GM19372 (cell line): ENCODE data around the gene ZNF701.
"Not testable (repeated sequence)": the region's sequence is repeated elsewhere in the genome, so short reads cannot be mapped to it uniquely, and the experiment has no call there.

ENCODE experiments used
- ATAC-seq: cut with Tn5 transposase; IDR thresholded peaks from one replicate; pipeline ENCODE4 v1.9.1; 2021; ENCODE audit warnings: mild to moderate bottlenecking, low read depth, moderate library complexity; ENCODE audit not compliant: unreplicated experiment

ZNF701 gene

DNA sequence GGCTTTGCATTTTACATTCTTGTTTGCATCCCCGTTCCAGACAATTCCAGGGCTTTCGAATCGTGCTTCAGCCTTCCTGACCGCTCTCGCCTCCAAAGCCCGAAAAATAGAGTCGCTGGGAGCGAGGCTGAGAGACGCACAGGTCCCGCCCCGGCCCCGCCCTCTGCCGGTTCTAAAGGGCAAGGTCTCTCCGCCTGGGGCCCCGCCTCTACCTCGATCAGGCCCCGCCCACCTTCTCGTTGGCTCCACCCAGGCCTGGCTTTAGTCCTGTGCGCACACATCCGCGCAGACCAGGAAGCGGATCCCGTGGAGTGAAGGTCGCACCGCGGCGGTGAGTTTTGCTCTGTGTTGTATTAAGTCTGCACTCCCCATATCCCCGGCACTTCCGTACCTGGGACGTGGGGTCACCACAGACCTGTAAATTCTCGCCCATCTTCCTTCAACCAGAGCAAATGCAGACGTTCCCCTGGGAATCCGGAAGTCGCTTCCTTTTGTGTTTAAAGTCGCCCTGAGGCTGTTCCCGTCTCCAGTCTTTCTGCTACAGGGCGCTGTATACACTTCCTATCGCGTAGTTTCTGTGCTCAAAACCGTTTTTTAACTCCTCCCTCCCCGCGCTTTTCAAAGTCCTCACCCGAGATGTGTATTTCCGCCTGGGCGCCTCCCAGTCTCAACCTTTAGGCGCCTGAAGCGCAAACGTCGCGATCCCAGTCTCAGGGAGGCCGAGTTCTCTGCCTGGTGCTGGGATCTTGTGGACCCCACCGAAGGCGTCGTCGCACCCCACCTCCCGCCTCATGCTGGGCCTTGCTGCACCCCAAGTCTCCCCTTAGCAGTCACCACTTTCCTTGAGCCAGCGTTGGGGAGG lies at the start of gene ZNF701:
Gene ZNF701, plus strand, starts transcription at position 288 of the 862 bp plus-strand sequence. CDS start 3,861 bp downstream, outside the sequence.
- no peak for ATAC-seq

DNA sequence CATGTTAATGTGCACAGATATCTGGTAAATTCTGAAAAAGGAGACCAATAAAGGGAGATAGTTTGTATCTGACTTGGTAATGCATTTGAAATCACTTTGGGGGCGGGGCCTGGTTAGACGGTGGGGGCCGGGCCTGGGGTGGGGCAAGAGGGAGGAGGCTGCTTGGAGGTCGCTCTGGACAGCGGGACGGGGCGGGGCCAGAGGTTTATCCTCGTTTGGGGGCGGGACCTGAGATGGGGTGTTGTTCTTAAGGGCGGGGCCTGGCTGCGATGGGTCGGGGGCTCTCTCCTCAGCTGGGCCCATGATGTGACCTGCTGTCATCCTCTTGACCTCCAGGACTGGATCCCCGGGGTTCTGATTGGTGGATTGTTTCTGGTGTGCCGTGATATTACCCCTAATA lies 47.5 kb upstream of the ZNF701 start:
- no peak for ATAC-seq

DNA sequence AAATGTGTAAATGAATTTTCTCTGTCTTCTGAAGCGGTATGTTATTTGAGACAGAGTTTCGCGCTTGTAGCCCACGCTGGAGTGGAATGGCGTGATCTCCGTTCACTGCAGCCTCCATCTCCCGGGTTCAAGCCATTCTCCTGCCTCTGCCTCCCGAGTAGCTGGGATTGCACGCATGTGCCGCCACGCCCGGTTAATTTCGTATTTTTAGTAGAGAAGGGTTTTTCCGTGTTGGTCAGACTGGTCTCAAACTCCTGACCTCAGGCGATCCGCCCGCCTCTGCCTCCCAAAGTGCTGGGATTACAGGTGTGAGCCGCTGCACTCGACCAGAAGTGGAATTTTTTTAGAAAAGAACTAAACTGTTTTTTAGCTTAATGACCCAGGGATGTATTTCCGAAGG lies 46.0 kb upstream of the ZNF701 start:
- no peak for ATAC-seq

DNA sequence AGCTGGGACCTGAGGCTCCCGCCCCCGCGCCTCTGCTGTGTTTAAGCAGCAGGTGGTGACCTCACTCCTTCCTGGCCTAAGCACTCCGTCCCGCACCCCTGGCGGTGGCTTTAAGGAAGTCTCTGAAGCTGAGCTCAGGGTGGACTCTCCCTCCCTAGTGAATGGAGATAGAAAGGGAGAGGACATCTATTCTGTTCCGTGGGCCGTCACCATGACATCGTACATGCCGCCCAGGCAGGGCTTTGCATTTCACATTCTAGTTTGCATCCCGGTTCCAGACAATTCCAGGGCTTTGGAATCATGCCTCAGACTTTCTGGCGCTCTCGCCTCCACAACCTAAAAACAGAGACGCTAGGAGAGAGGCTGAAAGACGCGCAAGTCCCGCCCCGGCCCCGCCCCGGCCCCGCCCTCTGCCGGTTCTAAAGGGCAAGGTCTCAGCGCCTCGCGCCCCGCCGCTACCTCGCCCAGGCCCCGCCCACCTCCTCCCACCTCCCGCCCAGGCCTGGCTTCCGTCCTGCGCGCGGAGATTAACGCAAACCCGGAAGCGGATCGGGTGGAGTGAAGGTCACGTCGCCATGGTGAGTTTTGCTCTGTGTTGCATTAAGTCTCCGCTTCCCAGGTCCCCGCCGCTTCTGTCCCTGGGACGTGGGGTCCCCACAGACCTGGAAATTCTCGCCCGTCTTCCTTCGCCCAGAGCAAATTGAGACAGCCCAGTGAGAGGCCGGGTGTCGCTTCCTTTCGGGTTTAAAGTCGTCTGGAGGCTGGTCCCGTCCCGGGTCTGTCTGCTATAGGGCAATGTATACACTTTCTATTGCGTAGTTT lies 42.7 kb upstream of the ZNF701 start, which contains the start of gene ZNF808:
Gene ZNF808, plus strand, starts transcription at position 535 of the 822 bp plus-strand sequence. CDS start 15,617 bp downstream, outside the sequence.
- peak; percentile 80 for ATAC-seq

DNA sequence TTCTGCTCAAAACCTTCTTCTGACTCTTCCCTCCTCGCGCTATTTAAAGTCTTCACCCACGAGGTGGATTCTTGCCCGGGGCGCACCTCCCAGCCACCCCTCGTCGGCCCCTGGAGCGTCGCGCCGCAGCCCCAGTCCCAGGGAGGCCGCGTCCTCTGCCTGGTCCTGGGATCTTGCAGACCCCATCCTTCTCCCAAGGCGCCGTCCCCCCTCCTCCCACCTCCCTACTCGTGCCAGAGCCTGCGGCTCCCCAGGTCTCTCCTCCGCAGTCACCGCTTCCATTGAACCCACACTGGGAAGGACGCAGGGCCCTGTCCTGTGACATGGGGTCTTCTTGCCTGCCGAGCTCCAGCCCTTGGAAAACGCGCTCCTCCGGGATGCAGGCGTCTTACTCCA lies 42.1 kb upstream of the ZNF701 start:
- peak; percentile 15 for ATAC-seq

DNA sequence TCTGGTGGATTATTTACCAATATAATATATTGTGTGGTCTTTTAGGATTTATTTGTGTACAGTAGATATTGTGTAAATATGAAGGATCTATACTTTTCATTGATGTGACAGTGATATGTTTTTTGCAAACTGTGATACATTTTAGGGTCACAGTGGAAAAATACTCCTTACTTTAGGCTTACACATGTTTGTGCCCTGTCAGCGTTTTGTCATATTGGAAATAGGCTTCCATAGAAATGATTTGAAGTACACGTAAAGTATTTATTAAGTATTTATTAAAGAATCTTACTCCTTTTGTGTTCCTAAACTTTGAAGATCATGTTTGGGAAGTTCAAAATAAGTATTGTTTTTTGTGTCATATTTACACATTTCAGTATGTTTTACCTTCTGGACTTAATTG lies 37.6 kb upstream of the ZNF701 start:
- no peak for ATAC-seq

DNA sequence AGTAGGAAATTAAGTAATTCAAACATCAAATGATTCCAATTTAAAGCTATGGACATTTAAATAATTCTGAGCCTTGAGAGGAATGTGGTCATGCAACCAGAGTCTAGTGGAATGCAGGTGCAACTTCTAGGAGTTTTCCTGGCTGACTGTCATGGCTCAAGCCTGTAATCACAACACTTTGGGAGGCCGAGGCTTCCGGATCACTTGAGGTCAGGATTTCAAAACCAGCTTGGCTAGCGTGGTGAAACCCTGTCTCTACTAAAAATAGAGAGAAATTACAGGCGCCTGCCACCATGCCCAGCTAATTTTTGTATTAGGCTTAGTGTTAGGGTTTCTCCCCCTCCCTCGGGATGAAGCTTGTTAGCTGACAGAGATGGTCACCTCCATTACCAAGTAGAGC lies 36.2 kb upstream of the ZNF701 start:
- ATAC-seq = no peak

DNA sequence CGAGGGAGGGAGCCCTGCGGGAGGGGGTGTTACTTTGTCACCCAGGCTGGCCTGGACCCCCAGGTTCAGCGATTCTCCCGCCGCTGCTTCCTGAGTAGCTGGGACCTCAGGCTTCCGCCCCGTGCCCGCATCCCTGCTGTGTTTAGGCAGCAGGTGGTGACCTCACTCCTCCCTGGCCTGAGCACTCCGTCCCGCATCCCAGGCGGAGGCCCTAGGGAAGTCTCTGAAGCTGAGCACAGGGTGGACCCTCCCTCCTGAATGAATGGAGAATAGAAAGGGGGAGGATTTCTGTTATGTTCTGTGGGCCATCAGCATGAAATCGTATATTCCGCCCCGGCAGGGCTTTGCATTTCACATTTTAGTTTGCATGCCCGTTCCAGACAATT lies 34.7 kb upstream of the ZNF701 start:
- ATAC-seq = not testable (repeated sequence)

DNA sequence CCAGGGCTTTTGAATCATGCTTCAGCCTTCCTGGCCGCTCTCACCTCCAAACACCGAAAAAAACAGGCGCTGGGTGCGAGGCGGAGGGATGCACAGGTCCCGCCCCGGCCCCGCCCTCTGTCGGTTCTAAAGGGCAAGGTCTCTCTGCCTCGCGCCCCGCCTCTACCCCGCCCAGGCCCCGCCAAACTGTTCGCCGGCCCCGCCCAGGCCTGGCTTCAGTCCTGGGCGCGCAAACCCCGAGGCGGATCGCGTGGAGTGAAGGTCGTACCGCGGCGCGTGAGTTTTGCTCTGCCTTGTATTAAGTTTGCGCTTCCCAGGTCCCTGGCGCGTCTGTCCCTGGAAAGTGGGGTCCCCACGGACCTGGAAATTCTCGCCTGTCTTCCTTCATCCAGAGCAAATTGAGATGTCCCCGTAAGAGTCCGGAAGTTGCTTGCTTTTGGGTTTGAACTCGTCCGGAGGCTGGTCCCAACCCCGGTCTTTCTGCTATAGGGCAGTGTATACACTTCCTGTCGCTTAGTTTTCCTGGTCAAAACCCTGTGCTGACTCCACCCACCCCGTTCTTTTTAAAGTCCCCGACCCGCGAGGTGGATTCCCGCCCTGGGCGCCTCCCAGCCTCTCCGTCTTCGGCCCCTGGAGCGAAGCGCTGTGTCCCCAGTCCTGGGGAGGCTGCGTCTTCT lies 34.2 kb upstream of the ZNF701 start:
- peak; percentile 82 for ATAC-seq

DNA sequence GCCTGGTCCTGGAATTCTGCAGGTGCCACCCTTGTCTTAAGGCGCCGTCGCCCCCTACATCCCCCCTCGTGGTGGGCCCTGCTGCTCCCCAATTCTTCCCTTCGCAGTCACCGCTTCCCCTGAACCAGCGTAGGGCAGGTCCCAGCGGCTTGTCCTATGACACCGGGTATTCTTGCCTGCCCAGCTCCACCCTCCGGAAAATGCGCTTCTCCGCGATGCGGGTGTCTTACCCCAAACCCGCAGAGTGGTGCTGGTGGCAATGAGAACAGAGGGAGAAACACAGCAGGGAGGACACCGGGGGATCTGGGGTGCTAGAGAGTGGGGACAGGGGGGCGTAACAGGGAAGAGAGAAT lies 33.7 kb upstream of the ZNF701 start:
- peak; percentile 43 for ATAC-seq

DNA sequence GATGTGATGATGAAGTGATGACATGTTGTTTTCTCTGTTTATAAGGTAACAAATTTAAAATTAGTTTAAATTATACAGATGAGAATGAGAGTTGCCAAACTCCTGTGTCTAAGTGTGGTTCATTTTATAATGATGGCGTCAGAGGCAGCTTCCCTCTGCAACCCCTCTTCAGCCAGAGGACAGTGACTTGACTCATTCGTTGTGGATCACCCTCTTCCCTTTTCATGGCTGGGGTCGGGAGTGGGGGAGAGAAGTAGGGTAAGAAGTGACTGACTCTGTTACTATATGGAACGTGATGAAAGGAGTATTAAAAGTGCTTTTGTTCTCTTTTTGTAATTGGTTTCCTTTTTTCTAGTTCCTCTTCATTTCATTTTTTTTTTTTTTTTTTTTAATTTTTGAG lies 31.3 kb upstream of the ZNF701 start:
- ATAC-seq = not testable (repeated sequence)

DNA sequence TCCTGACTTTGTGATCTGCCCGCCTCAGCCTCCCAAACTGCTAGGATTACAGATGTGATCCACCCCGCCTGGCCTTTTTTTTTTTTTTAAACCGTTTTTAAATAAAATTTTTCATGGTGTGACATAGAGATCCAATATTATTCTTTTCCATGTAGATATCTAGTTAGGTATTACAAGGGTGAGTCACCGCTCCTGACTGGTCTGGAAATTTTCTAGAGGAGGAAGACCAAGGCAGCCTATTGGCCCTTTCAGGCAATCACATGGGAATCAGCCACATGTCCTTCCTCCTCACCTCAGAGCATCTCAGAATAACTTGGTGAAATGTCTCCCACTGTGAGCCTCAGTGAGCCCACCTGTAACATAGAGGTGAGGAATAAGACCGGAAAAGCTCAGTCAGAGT lies 28.9 kb upstream of the ZNF701 start:
- not testable (repeated sequence) for ATAC-seq

DNA sequence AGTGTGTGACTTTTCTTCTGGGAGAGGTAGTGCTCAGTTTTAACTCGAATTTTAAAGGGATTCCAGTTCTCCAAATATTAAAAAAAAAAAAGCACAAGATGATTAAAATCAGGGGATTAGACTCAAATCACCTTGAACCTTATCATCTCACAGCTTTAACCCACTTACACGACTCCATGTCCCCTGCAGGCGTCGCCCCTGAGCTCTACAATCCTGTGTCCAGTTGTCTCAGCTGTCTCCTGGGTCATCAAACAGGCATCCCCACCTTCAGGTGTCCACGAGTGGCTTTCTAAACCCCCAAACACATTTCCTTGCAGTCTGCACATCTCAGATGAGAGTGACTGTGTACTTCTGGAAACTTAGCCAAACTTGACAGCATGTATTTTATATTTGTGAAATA lies 28.5 kb upstream of the ZNF701 start:
- no peak for ATAC-seq

DNA sequence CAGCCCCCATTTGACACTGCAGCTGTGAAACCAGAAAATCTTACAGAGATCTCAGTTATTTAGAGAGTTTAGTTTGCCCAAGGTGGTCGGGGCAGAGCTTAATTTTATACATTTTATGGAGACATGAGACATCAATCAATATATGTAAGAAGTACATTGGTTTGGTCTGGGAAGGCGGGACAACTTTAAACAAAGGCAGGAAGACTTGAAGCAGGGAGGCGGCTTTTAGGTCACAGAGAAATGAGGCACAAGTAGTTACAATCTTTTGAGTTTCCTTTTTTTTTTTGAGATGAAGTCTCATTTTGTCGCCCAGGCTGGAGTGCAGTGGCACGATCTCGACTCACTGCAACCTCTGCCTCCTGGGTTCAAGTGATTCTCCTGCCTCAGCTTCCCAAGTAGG lies 27.5 kb upstream of the ZNF701 start:
- not testable (repeated sequence) for ATAC-seq

DNA sequence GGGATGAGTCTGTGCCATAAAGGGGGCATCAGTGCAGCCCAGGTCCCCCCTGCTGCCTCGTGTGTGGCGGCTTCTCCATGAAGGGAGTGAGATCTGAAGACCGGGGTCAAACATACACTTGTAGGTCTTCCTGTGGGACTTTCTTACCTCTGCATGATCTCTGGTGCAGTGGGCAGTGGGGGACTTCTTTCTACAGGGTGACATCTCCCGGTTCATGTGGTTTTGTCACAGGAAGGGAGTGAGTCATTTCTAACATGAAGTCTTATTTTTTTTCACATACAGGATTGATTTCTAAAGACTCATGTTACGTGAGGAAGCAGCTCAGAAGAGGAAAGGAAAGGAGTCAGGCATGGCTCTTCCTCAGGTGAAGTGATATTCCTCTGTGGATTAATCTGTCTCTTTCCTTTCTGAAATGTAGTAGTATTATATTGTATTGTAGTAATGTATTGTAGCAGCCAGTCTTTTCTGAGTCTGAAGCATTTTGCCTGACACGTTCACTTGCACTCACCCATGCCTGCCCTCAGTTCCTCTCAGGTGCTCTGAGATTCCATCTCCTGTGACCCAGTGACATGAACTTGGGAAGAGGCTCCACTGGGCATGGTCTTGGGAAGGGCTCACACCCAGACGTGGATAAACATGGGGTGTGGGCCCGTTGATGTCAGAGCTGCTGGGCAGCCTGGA lies 27.0 kb upstream of the ZNF701 start:
- no peak for ATAC-seq

DNA sequence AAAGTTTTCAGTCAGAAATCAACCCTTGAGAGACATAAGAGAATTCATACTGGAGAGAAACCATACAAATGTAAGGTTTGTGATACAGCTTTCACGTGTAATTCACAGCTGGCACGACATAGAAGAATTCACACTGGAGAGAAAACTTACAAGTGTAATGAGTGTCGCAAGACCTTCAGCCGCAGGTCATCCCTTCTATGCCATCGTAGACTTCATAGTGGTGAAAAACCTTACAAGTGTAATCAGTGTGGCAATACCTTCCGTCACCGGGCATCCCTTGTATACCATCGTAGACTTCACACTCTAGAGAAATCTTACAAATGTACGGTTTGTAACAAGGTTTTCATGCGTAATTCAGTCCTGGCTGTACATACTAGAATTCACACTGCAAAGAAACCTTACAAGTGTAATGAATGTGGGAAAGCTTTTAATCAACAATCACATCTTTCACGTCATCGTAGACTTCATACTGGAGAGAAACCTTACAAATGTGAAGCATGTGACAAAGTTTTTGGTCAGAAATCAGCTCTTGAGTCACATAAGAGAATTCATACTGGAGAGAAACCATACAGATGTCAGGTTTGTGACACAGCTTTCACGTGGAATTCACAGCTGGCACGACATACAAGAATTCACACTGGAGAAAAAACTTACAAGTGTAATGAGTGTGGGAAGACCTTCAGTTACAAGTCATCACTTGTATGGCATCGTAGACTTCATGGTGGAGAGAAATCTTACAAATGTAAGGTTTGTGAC lies 15.7 kb upstream of the ZNF701 start:
- no peak for ATAC-seq

DNA sequence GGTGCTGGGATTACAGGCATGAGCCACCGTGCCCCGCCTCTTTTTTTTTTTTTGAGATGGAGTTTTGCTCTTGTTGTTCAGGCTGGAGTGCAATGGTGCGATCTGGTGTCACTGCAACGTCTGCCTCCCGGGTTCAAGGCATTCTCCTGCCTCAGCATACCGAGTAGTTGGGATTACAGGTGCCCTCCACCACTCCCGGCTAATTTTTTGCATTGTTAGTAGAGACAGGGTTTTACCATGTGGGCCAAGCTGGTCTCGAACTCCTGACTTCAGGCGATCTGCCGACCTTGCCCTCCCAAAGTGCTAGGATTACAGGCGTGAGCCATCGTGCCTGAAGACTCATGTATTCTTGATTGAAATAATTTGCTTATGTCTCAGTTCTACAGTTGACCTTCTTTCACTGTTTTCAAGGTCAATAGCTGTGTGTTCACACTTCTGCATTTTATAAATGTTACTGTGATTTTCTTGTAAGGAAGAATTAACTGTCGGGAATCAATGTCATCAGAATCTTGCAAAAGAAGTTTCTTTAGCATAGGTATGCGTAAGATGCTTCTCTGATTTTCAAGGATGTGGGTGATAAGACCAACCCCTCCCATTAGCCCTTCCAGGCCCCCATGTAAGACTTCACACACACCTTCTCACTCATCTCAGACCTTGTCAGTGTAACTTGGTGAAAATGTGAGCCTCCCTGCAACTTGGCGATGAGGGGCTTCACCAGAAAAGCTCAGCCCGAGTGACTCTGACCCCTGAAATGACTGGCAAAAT lies 12.7 kb upstream of the ZNF701 start:
- no peak for ATAC-seq

DNA sequence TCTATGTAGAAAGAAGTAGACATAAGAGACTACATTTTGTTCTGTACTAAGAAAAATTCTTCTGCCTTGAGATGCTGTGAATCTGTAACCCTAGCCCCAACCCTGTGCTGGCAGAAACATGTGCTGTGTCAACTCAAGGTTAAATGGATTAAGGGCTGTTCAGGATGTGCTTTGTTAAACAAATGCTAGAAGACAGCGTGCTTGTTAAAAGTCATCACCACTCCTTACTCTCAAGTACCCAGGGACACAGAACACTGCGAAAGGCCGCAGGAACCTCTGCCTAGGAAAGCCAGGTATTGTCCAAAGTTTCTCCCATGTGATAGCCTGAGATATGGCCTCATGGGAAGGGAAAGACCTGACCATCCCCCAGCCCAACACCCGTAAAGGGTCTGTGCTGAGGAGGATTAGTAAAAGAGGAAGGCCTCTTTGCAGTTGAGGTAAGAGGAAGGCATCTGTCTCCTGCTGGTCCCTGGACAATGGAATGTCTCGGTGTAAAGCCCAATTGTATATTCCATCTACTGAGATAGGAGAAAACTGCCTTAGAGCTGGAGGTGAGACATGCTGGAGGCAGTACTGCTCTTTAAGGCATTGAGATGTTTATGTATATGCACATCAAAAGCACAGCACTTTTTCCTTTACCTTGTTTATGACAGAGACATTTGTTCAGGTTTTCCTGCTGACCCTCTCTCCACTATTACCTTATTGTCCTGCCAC lies 11.2 kb upstream of the ZNF701 start:
- ATAC-seq = not testable (repeated sequence)
